Sigmoid colon (tissue), 4 donors: ENCODE results near the gene IFI44.

Experiments
- CTCF ChIP-seq, 4 experiments: fragments of 450-650 bp in 3 of 4; fragments of 200-600 bp in 1 of 4; IDR thresholded peaks; one replicate each; pipeline ENCODE4 v1.5.1; 2016 to 2019; ENCODE audit warnings: antibody characterized with exemption in 4 of 4, mild to moderate bottlenecking in 3 of 4, moderate library complexity in 2 of 4
- EP300 ChIP-seq, 4 donors: sonication (generic); formaldehyde crosslinking; IDR thresholded peaks; one replicate each; pipeline ENCODE4 v1.6.1; 2017; ENCODE audit warnings: antibody characterized with exemption in 4 of 4
- POLR2A ChIP-seq, 2 donors: fragments of 450-650 bp; IDR thresholded peaks; one replicate each; pipeline ENCODE4 v1.6.1; 2016; ENCODE audit warnings: antibody characterized with exemption in 2 of 2, mild to moderate bottlenecking in 2 of 2, moderate library complexity in 2 of 2
- POLR2AphosphoS5 ChIP-seq, 4 donors: sonication (generic); formaldehyde crosslinking; IDR thresholded peaks; one replicate each; pipeline ENCODE4 v1.6.1; 2017; ENCODE audit warnings: antibody characterized with exemption in 4 of 4

GRCh38 chr1:78624035-78624434 lies 25.6 kb upstream of the IFI44 start:
- TF ChIP-seq CTCF (IDR thresholded peaks at IDR 0.05) = no peak
- TF ChIP-seq POLR2A (IDR thresholded peaks at IDR 0.05) = no peak
- TF ChIP-seq EP300 (IDR thresholded peaks at IDR 0.05) = no peak
- no peak for TF ChIP-seq POLR2AphosphoS5 (IDR thresholded peaks at IDR 0.05)
